Neuronal stem cell (in vitro differentiated cells): ENCODE data around the gene SLC38A1.

ENCODE experiments used
- DNase-seq: peaks from one replicate; pipeline ENCODE4 v3.0.0-alpha.2; 2013; ENCODE audit warnings: low spot score
- H2AFZ ChIP-seq: one replicate; pipeline ENCODE4 v1.6.1; 2013; ENCODE audit warnings: mild to moderate bottlenecking, low read length, inconsistent platforms
- H2AK5ac ChIP-seq: 2 replicates; pipeline ENCODE4 v1.6.1; 2013; ENCODE audit warnings: low read depth, mild to moderate bottlenecking, inconsistent platforms, low read length, moderate library complexity, mixed read lengths
- H2BK120ac ChIP-seq: 2 replicates; pipeline ENCODE4 v1.6.1; 2013; ENCODE audit warnings: low read depth, mild to moderate bottlenecking, inconsistent platforms, low read length, moderate library complexity, mixed read lengths
- H2BK12ac ChIP-seq: one replicate; pipeline ENCODE4 v1.6.1; 2013; ENCODE audit warnings: low read length, inconsistent platforms
- H2BK15ac ChIP-seq: 2 replicates; pipeline ENCODE4 v1.6.1; 2013; ENCODE audit warnings: mild to moderate bottlenecking, low read length, inconsistent platforms, mixed read lengths
- H2BK5ac ChIP-seq: one replicate; pipeline ENCODE4 v1.6.1; 2013; ENCODE audit warnings: inconsistent platforms, mild to moderate bottlenecking, low read length, moderate library complexity
- H3K14ac ChIP-seq: one replicate; pipeline ENCODE4 v1.6.1; 2013; ENCODE audit warnings: low read length, inconsistent platforms
- H3K18ac ChIP-seq: 2 replicates; pipeline ENCODE4 v1.6.1; 2013; ENCODE audit warnings: low read length, inconsistent platforms
- H3K23ac ChIP-seq: 2 replicates; pipeline ENCODE4 v1.6.1; 2013; ENCODE audit warnings: low read depth, mild to moderate bottlenecking, mixed read lengths, low read length, inconsistent platforms; ENCODE audit not compliant: poor library complexity
- H3K27ac ChIP-seq: replicated peaks from 3 replicates; pipeline ENCODE4 v1.5.1; 2013; ENCODE audit warnings: low read length, inconsistent platforms
- H3K27me3 ChIP-seq, 3 experiments: 2 replicates each; pipeline ENCODE4 v1.6.1; 2013; ENCODE audit warnings: low read length in 3 of 3, mild to moderate bottlenecking in 2 of 3, inconsistent platforms in 1 of 3, low read depth in 1 of 3, mixed read lengths in 1 of 3, moderate library complexity in 1 of 3; ENCODE audit not compliant: control insufficient read depth in 3 of 3, insufficient read depth in 3 of 3
- H3K36me3 ChIP-seq, 2 donors: replicated peaks in 1 of 2; 2 replicates each; pipeline ENCODE4 v1.6.1; 2013; ENCODE audit warnings: low read length in 2 of 2; ENCODE audit not compliant: control insufficient read depth in 2 of 2, insufficient read depth in 2 of 2
- H3K4ac ChIP-seq: 2 replicates; pipeline ENCODE4 v1.6.1; 2013; ENCODE audit warnings: inconsistent platforms, mild to moderate bottlenecking, low read length, moderate library complexity
- H3K4me1 ChIP-seq, 2 donors: 1 replicate in 1 of 2; 2 replicates in 1 of 2; pipeline ENCODE4 v1.6.1; 2013; ENCODE audit warnings: low read length in 2 of 2, low read depth in 1 of 2; ENCODE audit not compliant: control insufficient read depth in 2 of 2, insufficient read depth in 1 of 2
- H3K4me2 ChIP-seq: one replicate; pipeline ENCODE4 v1.6.1; 2013; ENCODE audit warnings: mild to moderate bottlenecking, low read length, inconsistent platforms; ENCODE audit not compliant: insufficient read depth, poor library complexity, severe bottlenecking
- H3K4me3 ChIP-seq, 2 donors: 2 replicates each; pipeline ENCODE4 v1.5.1; 2013; ENCODE audit warnings: low read length in 2 of 2, mild to moderate bottlenecking in 2 of 2, inconsistent platforms in 1 of 2, moderate library complexity in 1 of 2
- H3K79me1 ChIP-seq: one replicate; pipeline ENCODE4 v1.6.1; 2013; ENCODE audit warnings: low read depth, mild to moderate bottlenecking, inconsistent platforms, low read length, moderate library complexity
- H3K9ac ChIP-seq: one replicate; pipeline ENCODE4 v1.6.1; 2013; ENCODE audit warnings: mild to moderate bottlenecking, low read depth, low read length, inconsistent platforms; ENCODE audit not compliant: poor library complexity
- H3K9me3 ChIP-seq, 2 donors: replicated peaks in 1 of 2; 2 replicates each; pipeline versions ENCODE3 to v1.6.1; 2013; ENCODE audit warnings: low read length in 2 of 2, mild to moderate bottlenecking in 2 of 2, inconsistent platforms in 1 of 2, low read depth in 1 of 2, mixed read lengths in 1 of 2, moderate library complexity in 1 of 2; ENCODE audit not compliant: control insufficient read depth in 2 of 2, insufficient read depth in 1 of 2
- H4K8ac ChIP-seq: one replicate; pipeline ENCODE4 v1.6.1; 2013; ENCODE audit warnings: low read depth, mild to moderate bottlenecking, inconsistent platforms, low read length, moderate library complexity
- H4K91ac ChIP-seq: one replicate; pipeline ENCODE4 v1.6.1; 2013; ENCODE audit warnings: low read length, low read depth, mild to moderate bottlenecking, inconsistent platforms; ENCODE audit not compliant: poor library complexity
- WGBS, 2 donors: extraction: QIAGEN DNeasy Blood & Tissue Kit; methylation state at CpG; one replicate each; pipeline ENCODE4 v1.1.7; 2013; ENCODE audit warnings: missing lambda C conversion rate in 2 of 2, mixed read lengths in 1 of 2; ENCODE audit not compliant: insufficient read length in 2 of 2, insufficient replicate concordance in 1 of 2; ENCODE audit errors: extremely low coverage in 2 of 2; 5-methylcytosine and 5-hydroxymethylcytosine counted together

The SLC38A1 gene

DNA sequence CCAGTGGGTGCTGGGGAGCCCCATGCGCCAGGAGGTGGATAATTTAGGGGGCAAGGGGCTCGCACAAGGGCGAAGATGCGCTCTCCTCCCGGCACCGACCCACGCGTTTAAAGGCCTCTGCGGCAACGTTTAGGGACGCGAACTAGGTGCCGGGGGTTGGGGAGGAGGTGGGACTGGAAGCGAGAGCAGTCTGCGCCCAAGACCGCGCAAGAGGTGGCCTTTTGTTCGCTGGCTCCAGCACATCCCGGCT, 1.3 kb downstream of the SLC38A1 start:
- peak overlapping the region; percentile 59 for H3K14ac ChIP-seq
- peak overlapping the region; percentile 96 for H2AFZ ChIP-seq
- peak overlapping the region; percentile 96 for H3K18ac ChIP-seq
- H3K27ac ChIP-seq = peak overlapping the region; percentile 89
- H3K4ac ChIP-seq = no peak overlapping the region
- peak overlapping the region; percentile 30 for H4K8ac ChIP-seq
- H3K4me2 ChIP-seq = peak overlapping the region; percentile 83
- H3K4me1 ChIP-seq = peaks cover 3 to 11% of the 10 kb centered on the region in 2 donors
- no peak overlapping the region for H2BK12ac ChIP-seq
- H2BK120ac ChIP-seq = no peak overlapping the region
- H2BK5ac ChIP-seq = peak overlapping the region; percentile 98
- no CpG with 5 or more reads among the region's 19 CpGs for WGBS, 2 donors
- peak overlapping the region; percentile 86 to 87 for H3K4me3 ChIP-seq
- H3K9me3 ChIP-seq = no peaks in the 10 kb centered on the region
- no peak overlapping the region for H3K23ac ChIP-seq
- DNase-seq = no peak
- peaks cover 0 to 22% (median 0%) of the 10 kb centered on the region in 3 experiments for H3K27me3 ChIP-seq
- no peak overlapping the region for H4K91ac ChIP-seq
- H2BK15ac ChIP-seq = no peak overlapping the region
- no peaks in the 10 kb centered on the region for H3K36me3 ChIP-seq
- peaks cover 6% of the 10 kb centered on the region for H3K79me1 ChIP-seq
- peak overlapping the region; percentile 88 for H2AK5ac ChIP-seq
- peak overlapping the region; percentile 98 for H3K9ac ChIP-seq

DNA sequence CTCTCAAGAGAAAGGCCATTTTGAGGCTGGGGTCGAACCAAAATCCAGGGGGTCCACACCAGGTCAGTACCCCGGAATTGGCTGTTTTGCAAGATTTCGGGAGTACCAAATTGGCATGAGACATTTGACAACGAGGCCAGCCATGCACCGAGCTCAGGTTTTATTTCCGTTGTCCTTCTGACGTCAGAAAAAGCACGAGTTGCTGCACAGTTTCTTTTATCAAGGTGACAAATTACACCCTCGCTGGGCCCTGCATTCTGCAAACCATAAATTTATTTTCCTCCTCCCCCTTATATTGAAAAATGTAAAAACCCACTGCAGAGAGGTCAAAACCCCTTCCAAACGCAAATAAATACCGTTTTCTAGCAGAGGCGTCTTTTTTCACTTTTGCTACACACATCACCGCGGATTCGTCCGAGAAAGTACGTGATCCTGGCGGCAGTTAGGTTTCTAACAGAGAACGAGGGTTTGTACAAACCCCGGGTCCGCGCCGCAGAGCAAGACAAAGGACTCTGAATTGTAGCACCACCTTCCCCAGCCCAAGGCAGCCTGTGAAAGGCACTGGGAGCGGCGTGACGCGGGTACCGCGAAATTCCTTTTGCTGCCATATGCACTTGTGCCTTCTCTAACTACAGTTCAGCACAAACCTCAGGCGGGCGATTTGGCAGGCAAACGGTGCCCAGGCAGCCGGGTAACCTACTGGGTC, 1.8 kb downstream of the SLC38A1 start:
- peak overlapping the region; percentile 88 for H2AK5ac ChIP-seq
- H3K27ac ChIP-seq = peak overlapping the region; percentile 89
- no peak overlapping the region for H2BK15ac ChIP-seq
- H3K4me2 ChIP-seq = peak overlapping the region; percentile 83
- H2BK5ac ChIP-seq = peak overlapping the region; percentile 98
- peak overlapping the region; percentile 86 to 87 for H3K4me3 ChIP-seq
- H2BK12ac ChIP-seq = no peak overlapping the region
- H3K14ac ChIP-seq = peak overlapping the region; percentile 59
- peak overlapping the region; percentile 98 for H3K9ac ChIP-seq
- no peak overlapping the region for H3K4ac ChIP-seq
- H3K36me3 ChIP-seq = peaks cover 0 to under 1% of the 10 kb centered on the region in 2 donors
- peaks cover 3 to 11% of the 10 kb centered on the region in 2 donors for H3K4me1 ChIP-seq
- no peaks in the 10 kb centered on the region for H3K9me3 ChIP-seq
- no peak overlapping the region for H4K91ac ChIP-seq
- no CpG with 5 or more reads among the region's 33 CpGs for WGBS, 2 donors
- peak overlapping the region; percentile 30 for H4K8ac ChIP-seq
- H3K18ac ChIP-seq = peak overlapping the region; percentile 96
- H3K23ac ChIP-seq = no peak overlapping the region
- peak; percentile 52 for DNase-seq
- H2BK120ac ChIP-seq = no peak overlapping the region
- H3K79me1 ChIP-seq = peaks cover 6% of the 10 kb centered on the region
- peak overlapping the region; percentile 96 for H2AFZ ChIP-seq
- H3K27me3 ChIP-seq = peaks cover 0 to 22% (median 0%) of the 10 kb centered on the region in 3 experiments

DNA sequence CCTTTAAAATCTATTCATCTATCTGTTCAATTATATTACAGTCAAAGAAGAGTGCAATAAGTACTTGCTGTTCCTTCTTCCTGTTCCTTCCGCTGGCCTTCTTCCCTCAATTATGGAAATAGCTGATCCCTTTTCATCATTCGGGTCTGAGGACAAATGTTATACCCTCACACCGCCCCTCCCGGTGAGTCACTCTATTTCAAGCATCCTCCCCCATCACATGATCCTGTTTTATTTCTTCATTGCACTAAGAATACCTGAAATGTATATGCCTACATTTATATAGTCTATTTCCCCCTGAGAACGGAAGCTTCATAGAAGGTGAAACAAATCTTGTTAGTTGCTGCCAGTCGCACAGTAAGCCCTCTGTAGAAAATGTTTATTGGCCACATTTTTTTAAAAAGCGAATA, 2.5 kb downstream of the SLC38A1 start:
- Histone ChIP-seq H2AFZ (peak overlapping the region; percentile 96), H2BK120ac (no peak overlapping the region), H3K27ac (no peak overlapping the region), H3K4me2 (peak overlapping the region; percentile 83), H3K9ac (no peak overlapping the region), H3K27me3 (peaks cover 0 to 22% (median 0%) of the 10 kb centered on the region in 3 experiments), H3K14ac (no peak overlapping the region), H2BK5ac (no peak overlapping the region), H3K36me3 (peaks cover 0 to 4% of the 10 kb centered on the region in 2 donors), H4K8ac (no peak overlapping the region), H2AK5ac (no peak overlapping the region), H4K91ac (no peak overlapping the region), H3K18ac (no peak overlapping the region), H2BK15ac (no peak overlapping the region), H3K23ac (no peak overlapping the region), H2BK12ac (no peak overlapping the region), H3K4ac (no peak overlapping the region), H3K4me1 (peaks cover 3 to 15% of the 10 kb centered on the region in 2 donors), H3K79me1 (peaks cover 6% of the 10 kb centered on the region), H3K4me3 (peak overlapping the region; percentile 86 to 87), H3K9me3 (no peaks in the 10 kb centered on the region)
- no peak for DNase-seq
- no CpG with 5 or more reads among the region's 7 CpGs for WGBS, 2 donors

DNA sequence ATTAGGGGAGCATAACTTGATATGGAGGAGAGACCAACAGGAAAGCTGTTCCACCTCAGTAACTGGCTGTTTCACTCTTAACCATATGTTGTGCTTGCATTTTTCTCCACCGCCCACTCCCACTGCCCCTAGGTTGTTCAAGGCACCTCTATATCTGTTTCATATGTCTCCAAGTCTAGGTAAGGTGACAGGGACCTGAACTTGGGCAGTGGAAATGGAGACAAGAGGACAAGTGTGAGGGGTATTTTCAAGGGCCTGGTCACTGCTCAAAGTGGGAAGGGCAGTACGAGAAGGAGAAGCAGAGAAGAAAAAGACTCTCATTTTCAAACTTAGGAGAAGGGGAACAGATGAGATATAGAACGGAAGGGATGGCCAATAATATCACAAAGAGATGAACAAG, 3.1 kb downstream of the SLC38A1 start:
- Histone ChIP-seq H3K4me1 (peaks cover 3 to 20% of the 10 kb centered on the region in 2 donors), H3K14ac (no peak overlapping the region), H3K4ac (no peak overlapping the region), H3K9ac (no peak overlapping the region), H3K27ac (no peak overlapping the region), H2AK5ac (no peak overlapping the region), H3K36me3 (peaks cover 0 to 4% of the 10 kb centered on the region in 2 donors), H3K9me3 (no peaks in the 10 kb centered on the region), H3K4me3 (peak overlapping the region in 1 of 2 donors; percentile 86), H3K18ac (no peak overlapping the region), H3K79me1 (peaks cover 6% of the 10 kb centered on the region), H3K27me3 (peaks cover 0 to 16% (median 0%) of the 10 kb centered on the region in 3 experiments), H4K91ac (no peak overlapping the region), H4K8ac (no peak overlapping the region), H2BK5ac (no peak overlapping the region), H2BK120ac (no peak overlapping the region), H2BK12ac (no peak overlapping the region), H3K23ac (no peak overlapping the region), H3K4me2 (no peak overlapping the region), H2AFZ (no peak overlapping the region), H2BK15ac (no peak overlapping the region)
- no CpG with 5 or more reads among the region's 3 CpGs for WGBS, 2 donors
- DNase-seq = no peak
